Measurements from ENCODE around the gene IAPP.
"Not testable (repeated sequence)": the region's sequence is repeated elsewhere in the genome, so short reads cannot be mapped to it uniquely, and the experiment has no call there.

IAPP gene

DNA sequence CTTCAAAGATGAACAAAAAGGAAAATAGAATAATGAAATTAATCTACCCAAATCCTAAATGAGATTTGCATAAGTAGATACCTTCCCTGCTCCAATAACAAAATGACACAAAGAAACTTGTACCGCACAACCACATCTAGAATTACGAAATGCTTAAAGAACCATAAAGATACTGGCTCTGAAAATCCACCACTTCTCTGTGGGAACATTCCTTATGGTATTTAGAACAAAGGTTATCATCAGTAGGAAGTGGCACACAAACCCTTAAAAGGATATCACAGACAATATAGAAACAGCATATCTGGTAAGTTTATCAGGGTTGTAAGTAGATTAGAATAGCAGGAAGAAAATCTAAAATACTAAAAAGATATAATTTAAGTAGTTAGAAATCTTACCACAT is 11.6 kb downstream of the IAPP start:
- H3K4me3 ChIP-seq (ENCODE audit: low read length), result no peak overlapping the region
- H3K36me3 ChIP-seq (ENCODE audit: insufficient read depth, low read length), result no peaks in the 10 kb centered on the region
- no peak overlapping the region for H3K4me2 ChIP-seq (ENCODE audit: low read length)
- no peak overlapping the region for H3K9ac ChIP-seq (ENCODE audit: low read depth, low read length)
- no peaks in the 10 kb centered on the region for H3K4me1 ChIP-seq (ENCODE audit: control insufficient read depth, insufficient read depth, low read length)
- H3K27me3 ChIP-seq (ENCODE audit: control insufficient read depth, insufficient read depth, low read length), result no peaks in the 10 kb centered on the region
- no peaks in the 10 kb centered on the region for H3K9me3 ChIP-seq (replicated peaks; ENCODE audit: low read length)

DNA sequence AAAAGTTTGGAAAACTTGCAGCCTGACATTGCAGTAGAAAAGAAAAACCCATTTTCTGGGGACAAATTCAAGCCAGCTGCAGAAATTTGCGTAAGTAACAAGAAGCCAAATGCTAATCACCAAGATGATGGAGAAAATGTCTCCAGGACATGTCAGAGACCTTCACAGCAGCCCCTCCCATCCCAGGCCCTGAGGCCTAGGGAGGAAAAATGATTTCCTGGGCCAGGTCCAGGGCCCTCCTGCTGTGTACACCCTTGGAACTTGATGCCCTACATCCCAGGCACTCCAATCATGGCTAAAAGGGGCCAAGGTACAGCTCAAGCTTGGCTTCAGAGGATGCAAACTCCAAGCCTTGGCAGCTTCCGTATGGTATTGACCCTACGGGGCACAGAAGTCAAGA is 14.5 kb downstream of the IAPP start:
- no peaks in the 10 kb centered on the region for H3K9me3 ChIP-seq (replicated peaks; ENCODE audit: low read length)

DNA sequence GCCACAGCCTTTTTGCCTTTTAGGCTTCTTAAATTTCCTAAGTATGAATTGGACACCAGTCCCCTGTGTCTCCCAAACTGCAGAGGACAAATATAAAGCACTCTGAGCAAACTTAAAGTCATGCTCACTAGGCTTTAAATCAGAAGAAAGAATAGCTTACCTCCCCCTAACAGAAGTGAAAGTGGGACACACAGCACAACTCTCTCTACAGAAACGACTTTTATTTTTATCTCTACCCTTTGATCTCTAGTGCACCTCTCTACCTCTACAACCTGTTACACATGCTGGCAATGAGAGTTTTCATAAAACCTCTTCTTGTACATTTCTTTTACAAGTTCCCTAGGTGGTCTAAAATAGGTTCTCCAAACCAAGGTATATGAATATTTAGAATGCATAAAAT is 19.7 kb downstream of the IAPP start:
- H3K27me3 ChIP-seq (ENCODE audit: control insufficient read depth, insufficient read depth, low read length), result no peaks in the 10 kb centered on the region
- H3K36me3 ChIP-seq (ENCODE audit: insufficient read depth, low read length), result no peaks in the 10 kb centered on the region
- no peaks in the 10 kb centered on the region for H3K9me3 ChIP-seq (replicated peaks; ENCODE audit: low read length)
- no peak overlapping the region for H3K4me2 ChIP-seq (ENCODE audit: low read length)
- no peaks in the 10 kb centered on the region for H3K4me1 ChIP-seq (ENCODE audit: control insufficient read depth, insufficient read depth, low read length)
- H3K4me3 ChIP-seq (ENCODE audit: low read length), result no peak overlapping the region
- H3K9ac ChIP-seq (ENCODE audit: low read depth, low read length), result no peak overlapping the region

More for the DNA sequence above, 14.5 kb downstream of the IAPP start:
- Histone ChIP-seq H3K9ac (ENCODE audit: low read depth, low read length) (no peak overlapping the region), H3K4me1 (ENCODE audit: control insufficient read depth, insufficient read depth, low read length) (no peaks in the 10 kb centered on the region), H3K4me2 (ENCODE audit: low read length) (no peak overlapping the region), H3K27me3 (ENCODE audit: control insufficient read depth, insufficient read depth, low read length) (no peaks in the 10 kb centered on the region), H3K36me3 (ENCODE audit: insufficient read depth, low read length) (no peaks in the 10 kb centered on the region), H3K4me3 (ENCODE audit: low read length) (no peak overlapping the region)

DNA sequence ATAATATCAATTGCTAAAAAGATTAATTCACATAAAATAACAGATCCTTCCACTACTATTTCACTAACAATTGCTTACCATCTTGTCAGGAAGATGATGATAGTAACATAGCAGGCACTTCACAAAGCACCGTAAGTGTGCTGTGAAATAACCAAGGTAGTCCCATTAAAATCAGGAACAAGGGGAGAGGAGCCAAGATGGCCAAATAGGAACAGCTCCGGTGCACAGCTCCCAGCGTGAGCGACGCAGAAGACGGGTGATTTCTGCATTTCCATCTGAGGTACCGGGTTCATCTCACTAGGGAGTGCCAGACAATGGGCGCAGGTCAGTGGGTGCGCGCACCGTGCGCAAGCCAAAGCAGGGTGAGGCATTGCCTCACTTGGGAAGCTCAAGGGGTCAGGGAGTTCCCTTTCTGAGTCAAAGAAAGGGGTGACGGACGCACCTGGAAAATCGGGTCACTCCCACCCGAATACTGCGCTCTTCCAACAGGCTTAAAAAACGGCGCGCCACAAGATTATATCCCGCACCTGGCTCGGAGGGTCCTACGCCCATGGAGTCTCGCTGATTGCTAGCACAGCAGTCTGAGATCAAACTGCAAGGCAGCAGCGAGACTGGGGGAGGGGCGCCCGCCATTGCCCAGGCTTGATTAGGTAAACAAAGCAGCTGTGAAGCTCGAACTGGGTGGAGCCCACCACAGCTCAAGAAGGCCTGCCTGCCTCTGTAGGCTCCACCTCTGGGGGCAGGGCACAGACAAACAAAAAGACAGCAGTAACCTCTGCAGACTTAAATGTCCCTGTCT is 22.3 kb downstream of the IAPP start:
- H3K4me2 ChIP-seq (ENCODE audit: low read length); H3K4me3 ChIP-seq (ENCODE audit: low read length); H3K27me3 ChIP-seq (ENCODE audit: control insufficient read depth, insufficient read depth, low read length); H3K36me3 ChIP-seq (ENCODE audit: insufficient read depth, low read length); H3K9me3 ChIP-seq (replicated peaks; ENCODE audit: low read length); H3K9ac ChIP-seq (ENCODE audit: low read depth, low read length); H3K4me1 ChIP-seq (ENCODE audit: control insufficient read depth, insufficient read depth, low read length): not testable (repeated sequence)

DNA sequence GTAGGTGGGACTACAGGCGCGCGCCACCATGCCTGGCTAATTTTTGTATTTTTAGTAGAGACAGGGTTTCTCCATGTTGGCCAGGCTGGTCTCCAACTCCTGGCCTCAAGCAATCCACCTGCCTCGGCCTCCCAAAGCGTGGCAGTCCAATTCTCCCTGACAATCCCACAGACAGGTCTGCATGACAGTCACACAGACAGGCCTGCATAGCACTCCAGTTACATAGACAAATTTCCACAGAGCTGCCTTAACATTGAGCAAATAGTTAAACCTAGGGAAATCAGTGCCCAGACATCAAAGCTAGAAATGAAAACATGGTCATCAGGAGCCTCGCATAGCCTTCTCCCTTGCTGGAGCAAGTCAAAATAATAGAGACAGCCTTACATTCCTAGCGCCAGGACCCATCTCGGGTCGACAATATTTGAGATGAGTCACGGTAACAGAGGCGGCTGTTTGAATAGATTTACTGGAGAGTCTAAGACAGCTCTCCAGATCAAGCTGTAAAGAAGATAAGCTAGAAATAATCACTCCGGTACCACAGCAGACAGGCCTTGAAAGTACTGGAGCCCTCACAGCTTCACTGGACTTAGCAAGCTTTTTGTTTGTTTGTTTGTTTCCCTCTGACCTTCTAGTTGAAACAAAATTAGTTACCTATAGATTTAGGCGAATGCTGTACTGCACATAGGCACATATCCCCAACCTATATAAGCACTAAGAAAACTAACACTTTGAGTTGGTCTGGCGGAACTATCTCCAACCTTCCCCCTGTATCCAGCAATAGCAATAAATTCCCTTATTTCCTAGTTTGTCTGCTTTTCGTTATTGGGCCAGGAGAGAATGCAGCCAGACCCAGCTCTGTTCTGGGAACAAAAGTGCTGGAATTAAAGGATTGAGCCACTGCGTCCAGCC is 40.9 kb downstream of the IAPP start:
- Histone ChIP-seq H3K4me2 (ENCODE audit: low read length) (no peak overlapping the region), H3K27me3 (ENCODE audit: control insufficient read depth, insufficient read depth, low read length) (no peaks in the 10 kb centered on the region)

DNA sequence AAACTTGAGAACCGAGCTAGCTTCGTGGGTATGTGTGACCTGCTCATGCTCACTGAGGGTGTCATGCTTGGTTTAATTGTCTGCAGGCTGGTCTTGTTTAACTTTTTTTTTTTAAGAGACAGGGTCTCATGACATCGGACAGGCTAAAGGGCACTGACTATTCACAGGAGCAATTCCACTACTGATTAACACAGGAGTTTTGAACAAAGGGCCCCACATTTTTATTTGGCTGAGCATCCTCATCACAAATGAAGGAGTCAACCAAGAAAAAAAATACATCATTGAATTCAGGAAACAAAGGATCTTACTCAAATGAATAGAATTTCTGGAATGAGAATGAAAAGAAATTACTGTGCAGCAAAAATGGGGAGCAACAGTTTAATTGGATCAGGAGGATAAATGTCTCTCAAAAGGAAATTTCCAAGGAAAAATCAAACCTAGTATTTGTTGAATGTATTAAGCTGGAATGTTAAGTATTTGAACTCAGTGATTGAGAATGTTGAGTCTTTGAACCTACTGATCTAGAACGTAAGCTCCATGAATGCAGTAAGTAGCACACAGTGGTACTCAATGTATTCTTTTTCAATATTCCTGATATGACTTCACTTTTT is 43.9 kb downstream of the IAPP start:
- H3K4me3 ChIP-seq (ENCODE audit: low read length), result no peak overlapping the region
- peak overlapping the region; percentile 19 for H3K4me2 ChIP-seq (ENCODE audit: low read length)
- H3K36me3 ChIP-seq (ENCODE audit: insufficient read depth, low read length), result no peaks in the 10 kb centered on the region
- no peaks in the 10 kb centered on the region for H3K9me3 ChIP-seq (replicated peaks; ENCODE audit: low read length)
- H3K9ac ChIP-seq (ENCODE audit: low read depth, low read length), result peak overlapping the region; percentile 33
- no peaks in the 10 kb centered on the region for H3K27me3 ChIP-seq (ENCODE audit: control insufficient read depth, insufficient read depth, low read length)
- H3K4me1 ChIP-seq (ENCODE audit: control insufficient read depth, insufficient read depth, low read length), result peaks cover 19% of the 10 kb centered on the region

More for the DNA sequence above, 40.9 kb downstream of the IAPP start:
- Histone ChIP-seq H3K4me1 (ENCODE audit: control insufficient read depth, insufficient read depth, low read length) (peaks cover 19% of the 10 kb centered on the region), H3K36me3 (ENCODE audit: insufficient read depth, low read length) (no peaks in the 10 kb centered on the region), H3K9ac (ENCODE audit: low read depth, low read length) (no peak overlapping the region), H3K4me3 (ENCODE audit: low read length) (no peak overlapping the region), H3K9me3 (replicated peaks; ENCODE audit: low read length) (no peaks in the 10 kb centered on the region)

DNA sequence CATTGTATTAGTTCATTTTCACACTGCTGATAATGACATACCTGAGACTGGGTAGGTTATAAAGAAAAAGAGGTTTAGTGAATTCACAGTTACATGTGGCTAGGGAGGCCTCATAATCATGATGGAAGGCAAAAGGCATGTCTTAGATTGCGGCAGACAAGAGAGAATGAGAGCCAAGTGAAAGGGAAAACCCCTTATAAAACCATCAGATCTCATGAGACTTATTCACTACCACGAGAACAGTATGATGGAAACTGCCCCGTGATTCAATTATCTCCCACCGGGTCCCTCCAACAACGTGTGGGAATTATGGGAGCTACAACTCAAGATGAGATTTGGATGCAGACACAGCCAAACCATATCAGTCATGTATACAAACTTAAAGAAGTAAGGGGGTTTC is 45.7 kb downstream of the IAPP start:
- H3K4me3 ChIP-seq (ENCODE audit: low read length); H3K4me2 ChIP-seq (ENCODE audit: low read length); H3K27me3 ChIP-seq (ENCODE audit: control insufficient read depth, insufficient read depth, low read length); H3K9me3 ChIP-seq (replicated peaks; ENCODE audit: low read length); H3K9ac ChIP-seq (ENCODE audit: low read depth, low read length); H3K36me3 ChIP-seq (ENCODE audit: insufficient read depth, low read length): not testable (repeated sequence)
- H3K4me1 ChIP-seq (ENCODE audit: control insufficient read depth, insufficient read depth, low read length), result peaks cover 19% of the 10 kb centered on the region

DNA sequence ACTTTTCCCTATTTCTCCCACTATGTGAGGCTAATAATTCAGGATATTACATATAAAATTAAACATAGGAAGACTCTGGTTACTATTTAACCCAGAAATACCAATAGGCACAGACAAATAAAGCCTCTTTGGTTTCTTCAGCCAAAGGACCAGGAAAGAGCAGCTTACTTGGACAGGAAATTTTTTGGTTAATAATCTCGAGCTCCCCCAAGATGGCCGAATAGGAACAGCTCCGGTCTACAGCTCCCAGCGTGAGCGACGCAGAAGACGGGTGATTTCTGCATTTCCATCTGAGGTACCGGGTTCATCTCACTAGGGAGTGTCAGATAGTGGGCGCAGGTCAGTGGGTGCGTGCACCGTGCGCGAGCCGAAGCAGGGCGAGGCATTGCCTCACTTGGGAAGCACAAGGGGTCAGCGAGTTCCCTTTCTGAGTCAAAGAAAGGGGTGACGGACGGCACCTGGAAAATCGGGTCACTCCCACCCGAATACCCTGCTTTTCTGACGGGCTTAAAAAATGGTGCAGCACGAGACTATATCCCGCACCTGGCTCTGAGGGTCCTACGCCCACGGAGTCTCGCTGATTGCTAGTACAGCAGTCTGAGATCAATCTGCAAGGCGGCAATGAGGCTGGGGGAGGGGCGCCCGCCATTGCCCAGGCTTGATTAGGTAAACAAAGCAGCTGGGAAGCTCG is 46.5 kb downstream of the IAPP start:
- peaks cover 19% of the 10 kb centered on the region for H3K4me1 ChIP-seq (ENCODE audit: control insufficient read depth, insufficient read depth, low read length)
- not testable (repeated sequence) for H3K27me3 ChIP-seq (ENCODE audit: control insufficient read depth, insufficient read depth, low read length); H3K36me3 ChIP-seq (ENCODE audit: insufficient read depth, low read length); H3K9me3 ChIP-seq (replicated peaks; ENCODE audit: low read length); H3K4me2 ChIP-seq (ENCODE audit: low read length); H3K4me3 ChIP-seq (ENCODE audit: low read length); H3K9ac ChIP-seq (ENCODE audit: low read depth, low read length)

DNA sequence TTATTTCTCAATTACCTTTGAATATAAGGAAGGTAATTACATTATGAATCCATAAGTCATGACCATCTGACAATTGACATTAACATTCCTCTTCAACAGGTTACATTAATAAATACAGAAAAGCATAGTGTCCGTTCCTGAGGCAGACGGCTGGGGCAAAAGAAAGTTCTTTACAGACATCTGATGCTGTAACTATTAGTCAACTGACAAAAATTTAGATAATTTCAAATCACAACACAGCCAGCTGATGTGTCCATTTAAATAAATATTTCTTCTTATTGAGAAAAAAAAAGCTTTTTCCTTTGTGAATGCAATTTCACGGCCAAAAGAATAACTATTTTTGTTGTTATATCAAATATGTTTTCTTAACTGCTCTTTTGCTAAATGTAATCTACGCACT is 55.5 kb downstream of the IAPP start:
- Histone ChIP-seq H3K9me3 (replicated peaks; ENCODE audit: low read length) (no peaks in the 10 kb centered on the region), H3K4me1 (ENCODE audit: control insufficient read depth, insufficient read depth, low read length) (peaks cover 17% of the 10 kb centered on the region), H3K27me3 (ENCODE audit: control insufficient read depth, insufficient read depth, low read length) (no peaks in the 10 kb centered on the region), H3K4me2 (ENCODE audit: low read length) (peak overlapping the region; percentile 73), H3K36me3 (ENCODE audit: insufficient read depth, low read length) (no peaks in the 10 kb centered on the region), H3K9ac (ENCODE audit: low read depth, low read length) (peak overlapping the region; percentile 55), H3K4me3 (ENCODE audit: low read length) (peak overlapping the region; percentile 36)
